T-helper 22 cell (primary cell): ENCODE data around the gene IRX3.
"Not testable (repeated sequence)": the region's sequence is repeated elsewhere in the genome, so short reads cannot be mapped to it uniquely, and the experiment has no call there.

Experiments
- DNase-seq: peaks from one replicate; pipeline ENCODE4 v3.0.0-alpha.2; 2020; ENCODE audit warnings: low read depth

IRX3 gene

GRCh38 chr16:54275956-54276355 lies 10.6 kb downstream of the IRX3 start:
- DNase-seq, result no peak

GRCh38 chr16:54273566-54273965 lies 13.0 kb downstream of the IRX3 start:
- DNase-seq, result no peak

GRCh38 chr16:54270711-54271110 lies 15.9 kb downstream of the IRX3 start:
- no peak for DNase-seq

GRCh38 chr16:54269461-54269860 lies 17.1 kb downstream of the IRX3 start:
- no peak for DNase-seq

- DNase-seq, result no peak
Observed at GRCh38 chr16:54268766-54269165, 17.8 kb downstream of the IRX3 start.

- DNase-seq, result no peak
Observed at GRCh38 chr16:54268340-54268739, 18.2 kb downstream of the IRX3 start.

GRCh38 chr16:54266363-54266955 lies 20.1 kb downstream of the IRX3 start:
- DNase-seq, result no peak

GRCh38 chr16:54265575-54266107 lies 20.9 kb downstream of the IRX3 start:
- DNase-seq, result no peak

- DNase-seq, result no peak
Observed at GRCh38 chr16:54253118-54253517, 33.5 kb downstream of the IRX3 start.

- no peak for DNase-seq
Observed at GRCh38 chr16:54248863-54249710, 37.5 kb downstream of the IRX3 start.

- DNase-seq, result not testable (repeated sequence)
Observed at GRCh38 chr16:54247705-54248104, 38.9 kb downstream of the IRX3 start.

GRCh38 chr16:54246454-54246821 lies 40.1 kb downstream of the IRX3 start:
- DNase-seq, result no peak

- DNase-seq, result no peak
Observed at GRCh38 chr16:54245788-54246453, 40.7 kb downstream of the IRX3 start.

- DNase-seq, result no peak
Observed at GRCh38 chr16:54244061-54244886, 42.3 kb downstream of the IRX3 start.

GRCh38 chr16:54243202-54243601 lies 43.4 kb downstream of the IRX3 start:
- no peak for DNase-seq

- no peak for DNase-seq
Observed at GRCh38 chr16:54242199-54242598, 44.4 kb downstream of the IRX3 start.

GRCh38 chr16:54241525-54241924 lies 45.1 kb downstream of the IRX3 start:
- no peak for DNase-seq

GRCh38 chr16:54240271-54241129 lies 46.1 kb downstream of the IRX3 start:
- no peak for DNase-seq

- no peak for DNase-seq
Observed at GRCh38 chr16:54239456-54239855, 47.1 kb downstream of the IRX3 start.

- DNase-seq, result no peak
Observed at GRCh38 chr16:54236773-54237172, 49.8 kb downstream of the IRX3 start.

- no peak for DNase-seq
Observed at GRCh38 chr16:54233615-54234014, 53.0 kb downstream of the IRX3 start.
